Neural cell (in vitro differentiated cells): ENCODE results near the gene URGCP. TPM values are rescaled to one million over a fixed set of nuclear protein-coding genes. Genes with fewer than 3 reads are reported as not detected.
"Not testable (repeated sequence)": the region's sequence is repeated elsewhere in the genome, so short reads cannot be mapped to it uniquely, and the experiment has no call there.

Experiments
- H2AFZ ChIP-seq: fragments of 200-600, 300-800 bp; sonication (generic), shearing (Covaris generic); 2 replicates; pipeline ENCODE4 v1.6.0; 2014; ENCODE audit warnings: low read depth, mild to moderate bottlenecking, antibody characterized with exemption, low read length, moderate library complexity
- H3F3A ChIP-seq: fragments of 200-600 bp; shearing (Covaris generic); 2 replicates; pipeline ENCODE4 v1.6.1; 2016; ENCODE audit warnings: mild to moderate bottlenecking, moderate library complexity, mixed read lengths, antibody characterized with exemption, low read length; ENCODE audit not compliant: insufficient read depth, poor library complexity, severe bottlenecking
- H3K27ac ChIP-seq: fragments of 200-600, 300-800 bp; sonication (generic), shearing (Covaris generic); 2 replicates; pipeline ENCODE4 v1.5.1; 2014; ENCODE audit warnings: mild to moderate bottlenecking, low read length, moderate library complexity
- H3K27me3 ChIP-seq: fragments of 300-800, 200-600 bp; sonication (generic), shearing (Covaris generic); 2 replicates; pipeline ENCODE4 v1.6.0; 2014; ENCODE audit warnings: mild to moderate bottlenecking, low read depth, low read length, moderate library complexity; ENCODE audit not compliant: insufficient read depth
- H3K36me3 ChIP-seq: fragments of 300-800, 200-600 bp; sonication (generic), shearing (Covaris generic); 2 replicates; pipeline ENCODE4 v1.5.1; 2014; ENCODE audit warnings: mild to moderate bottlenecking, antibody characterized with exemption, low read length, moderate library complexity; ENCODE audit not compliant: insufficient read depth
- H3K4me2 ChIP-seq: fragments of 300-800, 200-600 bp; sonication (generic), shearing (Covaris generic); 2 replicates; pipeline ENCODE4 v1.6.0; 2014; ENCODE audit warnings: mild to moderate bottlenecking, low read length
- H3K4me3 ChIP-seq: fragments of 300-800, 200-600 bp; sonication (generic), shearing (Covaris generic); 2 replicates; pipeline ENCODE4 v1.5.1; 2014; ENCODE audit warnings: mild to moderate bottlenecking, low read length, moderate library complexity
- H3K79me2 ChIP-seq: fragments of 200-600 bp; shearing (Covaris generic); replicated peaks from 2 replicates; pipeline ENCODE4 v1.6.0; 2014; ENCODE audit warnings: mild to moderate bottlenecking, low read length, moderate library complexity; ENCODE audit not compliant: insufficient read depth
- H3K9ac ChIP-seq: fragments of 300-800, 200-600 bp; sonication (generic), shearing (Covaris generic); 2 replicates; pipeline ENCODE4 v1.6.1; 2016; ENCODE audit warnings: mild to moderate bottlenecking, low read length, mixed read lengths
- H3K9me2 ChIP-seq: fragments of 200-600 bp; shearing (Covaris generic); 2 replicates; pipeline ENCODE4 v1.6.1; 2016; ENCODE audit warnings: mild to moderate bottlenecking, low read length, mixed read lengths; ENCODE audit not compliant: insufficient read depth
- H3K9me3 ChIP-seq: fragments of 200-600, 300-800 bp; sonication (generic), shearing (Covaris generic); 2 replicates; pipeline ENCODE4 v1.6.1; 2016; ENCODE audit warnings: mild to moderate bottlenecking, mixed run types, low read length, moderate library complexity, mixed read lengths
- H4K20me1 ChIP-seq: fragments of 200-600 bp; shearing (Covaris generic); 2 replicates; pipeline ENCODE4 v1.6.1; 2016; ENCODE audit warnings: mild to moderate bottlenecking, mixed run types; ENCODE audit not compliant: insufficient read depth
- EP300 ChIP-seq: fragments of 450-650 bp; conservative IDR thresholded peaks from 2 replicates; pipeline ENCODE4 v1.6.1; 2014; ENCODE audit warnings: antibody characterized with exemption, mild to moderate bottlenecking, moderate library complexity; ENCODE audit not compliant: poor library complexity, severe bottlenecking
- EZH2 ChIP-seq: fragments of 200-600, 300-800 bp; shearing (Covaris generic), sonication (generic); IDR thresholded peaks from 2 replicates; pipeline ENCODE4 v1.6.1; 2014; ENCODE audit warnings: antibody characterized with exemption, low read length, borderline replicate concordance, mild to moderate bottlenecking; ENCODE audit not compliant: insufficient read depth, poor library complexity, severe bottlenecking
- MXI1 ChIP-seq: fragments of 450-650 bp; conservative IDR thresholded peaks from 2 replicates; pipeline ENCODE4 v1.6.1; 2014; ENCODE audit warnings: antibody characterized with exemption, mild to moderate bottlenecking; ENCODE audit not compliant: poor library complexity, severe bottlenecking
- POLR2AphosphoS5 ChIP-seq: IDR thresholded peaks from 2 replicates; pipeline ENCODE4 v1.6.1; 2012
- RAD21 ChIP-seq: fragments of 450-650 bp; conservative IDR thresholded peaks from 2 replicates; pipeline ENCODE4 v1.6.1; 2014; ENCODE audit warnings: antibody characterized with exemption, mild to moderate bottlenecking, moderate library complexity
- SMC3 ChIP-seq: fragments of 450-650 bp; conservative IDR thresholded peaks from 2 replicates; pipeline ENCODE4 v1.6.1; 2014; ENCODE audit warnings: antibody characterized with exemption, mild to moderate bottlenecking, moderate library complexity; ENCODE audit not compliant: poor library complexity
- TAF1 ChIP-seq: IDR thresholded peaks from 2 replicates; pipeline ENCODE4 v1.6.1; 2012; ENCODE audit warnings: low read depth
- polyA plus RNA-seq: library from polyadenylated mRNA; depleted of rRNA; stranded (reverse); fragments of >200 nt; gene quantifications from 2 replicates; pipeline ENCODE4 v1.2.3, GENCODE V29; 2014
- TF ChIP-seq, protein P1 (sequence below): IDR thresholded peaks from 2 replicates; pipeline ENCODE4 v1.6.1; 2012; ENCODE audit warnings: borderline replicate concordance
- TF ChIP-seq, protein P2 (sequence below): fragments of 450-650 bp; IDR thresholded peaks from 2 replicates; pipeline ENCODE4 v1.5.1; 2014; ENCODE audit warnings: antibody characterized with exemption, mild to moderate bottlenecking, moderate library complexity; ENCODE audit not compliant: poor library complexity, severe bottlenecking

Gene URGCP
- polyA plus RNA-seq, 1 donor from 2014 or later: 43.0 TPM

GRCh38 chr7:43904533-43905208 is 1.7 kb downstream of the URGCP start:
- Histone ChIP-seq H3K27me3 (no peaks in the 10 kb centered on the region), H3F3A (no peaks in the 10 kb centered on the region), H2AFZ (no peak overlapping the region), H3K9me2 (no peaks in the 10 kb centered on the region), H3K36me3 (no peaks in the 10 kb centered on the region), H3K79me2 (peaks cover 6% of the 10 kb centered on the region), H4K20me1 (no peaks in the 10 kb centered on the region), H3K9ac (no peak overlapping the region), H3K27ac (no peak overlapping the region), H3K4me3 (peak overlapping the region; percentile 70), H3K4me2 (peak overlapping the region; percentile 90), H3K9me3 (no peaks in the 10 kb centered on the region)
- TF ChIP-seq SMC3: no peak
- TF ChIP-seq, protein P1, sequence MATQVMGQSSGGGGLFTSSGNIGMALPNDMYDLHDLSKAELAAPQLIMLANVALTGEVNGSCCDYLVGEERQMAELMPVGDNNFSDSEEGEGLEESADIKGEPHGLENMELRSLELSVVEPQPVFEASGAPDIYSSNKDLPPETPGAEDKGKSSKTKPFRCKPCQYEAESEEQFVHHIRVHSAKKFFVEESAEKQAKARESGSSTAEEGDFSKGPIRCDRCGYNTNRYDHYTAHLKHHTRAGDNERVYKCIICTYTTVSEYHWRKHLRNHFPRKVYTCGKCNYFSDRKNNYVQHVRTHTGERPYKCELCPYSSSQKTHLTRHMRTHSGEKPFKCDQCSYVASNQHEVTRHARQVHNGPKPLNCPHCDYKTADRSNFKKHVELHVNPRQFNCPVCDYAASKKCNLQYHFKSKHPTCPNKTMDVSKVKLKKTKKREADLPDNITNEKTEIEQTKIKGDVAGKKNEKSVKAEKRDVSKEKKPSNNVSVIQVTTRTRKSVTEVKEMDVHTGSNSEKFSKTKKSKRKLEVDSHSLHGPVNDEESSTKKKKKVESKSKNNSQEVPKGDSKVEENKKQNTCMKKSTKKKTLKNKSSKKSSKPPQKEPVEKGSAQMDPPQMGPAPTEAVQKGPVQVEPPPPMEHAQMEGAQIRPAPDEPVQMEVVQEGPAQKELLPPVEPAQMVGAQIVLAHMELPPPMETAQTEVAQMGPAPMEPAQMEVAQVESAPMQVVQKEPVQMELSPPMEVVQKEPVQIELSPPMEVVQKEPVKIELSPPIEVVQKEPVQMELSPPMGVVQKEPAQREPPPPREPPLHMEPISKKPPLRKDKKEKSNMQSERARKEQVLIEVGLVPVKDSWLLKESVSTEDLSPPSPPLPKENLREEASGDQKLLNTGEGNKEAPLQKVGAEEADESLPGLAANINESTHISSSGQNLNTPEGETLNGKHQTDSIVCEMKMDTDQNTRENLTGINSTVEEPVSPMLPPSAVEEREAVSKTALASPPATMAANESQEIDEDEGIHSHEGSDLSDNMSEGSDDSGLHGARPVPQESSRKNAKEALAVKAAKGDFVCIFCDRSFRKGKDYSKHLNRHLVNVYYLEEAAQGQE: no peak
- no peak for TF ChIP-seq RAD21
- no peak for TF ChIP-seq EZH2
- no peak for TF ChIP-seq MXI1
- no peak for TF ChIP-seq TAF1
- TF ChIP-seq POLR2AphosphoS5: no peak
- no peak for TF ChIP-seq EP300
- TF ChIP-seq, protein P2, sequence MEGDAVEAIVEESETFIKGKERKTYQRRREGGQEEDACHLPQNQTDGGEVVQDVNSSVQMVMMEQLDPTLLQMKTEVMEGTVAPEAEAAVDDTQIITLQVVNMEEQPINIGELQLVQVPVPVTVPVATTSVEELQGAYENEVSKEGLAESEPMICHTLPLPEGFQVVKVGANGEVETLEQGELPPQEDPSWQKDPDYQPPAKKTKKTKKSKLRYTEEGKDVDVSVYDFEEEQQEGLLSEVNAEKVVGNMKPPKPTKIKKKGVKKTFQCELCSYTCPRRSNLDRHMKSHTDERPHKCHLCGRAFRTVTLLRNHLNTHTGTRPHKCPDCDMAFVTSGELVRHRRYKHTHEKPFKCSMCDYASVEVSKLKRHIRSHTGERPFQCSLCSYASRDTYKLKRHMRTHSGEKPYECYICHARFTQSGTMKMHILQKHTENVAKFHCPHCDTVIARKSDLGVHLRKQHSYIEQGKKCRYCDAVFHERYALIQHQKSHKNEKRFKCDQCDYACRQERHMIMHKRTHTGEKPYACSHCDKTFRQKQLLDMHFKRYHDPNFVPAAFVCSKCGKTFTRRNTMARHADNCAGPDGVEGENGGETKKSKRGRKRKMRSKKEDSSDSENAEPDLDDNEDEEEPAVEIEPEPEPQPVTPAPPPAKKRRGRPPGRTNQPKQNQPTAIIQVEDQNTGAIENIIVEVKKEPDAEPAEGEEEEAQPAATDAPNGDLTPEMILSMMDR: no peak

GRCh38 chr7:43902542-43903054 is 3.8 kb downstream of the URGCP start:
- TF ChIP-seq RAD21: no peak
- no peak for TF ChIP-seq MXI1
- no peak for TF ChIP-seq POLR2AphosphoS5
- TF ChIP-seq, protein P1: no peak
- no peak for TF ChIP-seq EZH2
- TF ChIP-seq EP300: no peak
- TF ChIP-seq, protein P2: no peak
- no peak for TF ChIP-seq TAF1
- no peaks in the 10 kb centered on the region for H3F3A ChIP-seq
- no peak overlapping the region for H3K27ac ChIP-seq
- no peak overlapping the region for H3K9ac ChIP-seq
- no peaks in the 10 kb centered on the region for H3K9me3 ChIP-seq
- peaks cover 8% of the 10 kb centered on the region for H3K79me2 ChIP-seq
- no peak overlapping the region for H3K4me2 ChIP-seq
- no peaks in the 10 kb centered on the region for H3K36me3 ChIP-seq
- H2AFZ ChIP-seq: no peak overlapping the region
- H3K9me2 ChIP-seq: no peaks in the 10 kb centered on the region
- no peaks in the 10 kb centered on the region for H4K20me1 ChIP-seq
- H3K4me3 ChIP-seq: no peak overlapping the region
- no peaks in the 10 kb centered on the region for H3K27me3 ChIP-seq

DNA sequence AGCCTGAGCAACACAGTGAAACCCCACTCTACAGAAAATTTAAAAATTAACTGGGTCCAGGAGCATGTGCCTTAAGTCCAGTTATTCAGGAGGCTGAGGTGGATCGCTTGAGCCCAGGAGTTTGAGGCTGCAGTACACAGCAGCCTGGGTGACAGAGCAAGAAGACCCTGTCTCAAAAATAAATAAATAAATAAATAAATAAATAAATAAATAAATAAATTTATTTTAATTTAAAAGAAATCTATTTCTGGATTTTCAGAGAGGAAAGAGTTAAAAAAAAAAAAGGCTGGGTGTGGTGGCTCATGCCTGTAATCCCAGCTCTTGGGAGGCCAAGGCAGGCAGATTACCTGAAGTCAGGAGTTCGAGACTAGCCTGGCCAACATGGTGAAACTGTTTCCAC is 7.8 kb downstream of the URGCP start:
- H3F3A ChIP-seq, H3K9ac ChIP-seq, H3K4me2 ChIP-seq, H3K27ac ChIP-seq, H4K20me1 ChIP-seq, H2AFZ ChIP-seq, H3K27me3 ChIP-seq, H3K79me2 ChIP-seq, H3K4me3 ChIP-seq, H3K36me3 ChIP-seq, H3K9me2 ChIP-seq, H3K9me3 ChIP-seq: not testable (repeated sequence)
